Endothelial cell (in vitro differentiated cells): ENCODE data around the gene PACS1. TPM values are rescaled to one million over a fixed set of nuclear protein-coding genes. Genes with fewer than 3 reads are reported as not detected.

ENCODE experiments used
- DNase-seq: peaks from one replicate; pipeline ENCODE4 v3.0.0; 2021; ENCODE audit warnings: low spot score
- H3K27ac Mint-ChIP-seq: one replicate; pipeline ENCODE4 v1.8.0; 2021; ENCODE audit warnings: mixed read lengths, inconsistent platforms; ENCODE audit not compliant: unreplicated experiment
- H3K27me3 Mint-ChIP-seq: one replicate; pipeline ENCODE4 v1.8.0; 2021; ENCODE audit warnings: mild to moderate bottlenecking, moderate library complexity, mixed read lengths, inconsistent platforms; ENCODE audit not compliant: unreplicated experiment
- H3K36me3 Mint-ChIP-seq: one replicate; pipeline ENCODE4 v1.8.0; 2021; ENCODE audit warnings: mild to moderate bottlenecking, low read depth, mixed read lengths, inconsistent platforms; ENCODE audit not compliant: unreplicated experiment
- H3K4me1 Mint-ChIP-seq: one replicate; pipeline ENCODE4 v1.8.0; 2021; ENCODE audit warnings: mild to moderate bottlenecking, mixed read lengths, inconsistent platforms; ENCODE audit not compliant: unreplicated experiment
- H3K4me3 Mint-ChIP-seq: one replicate; pipeline ENCODE4 v1.8.0; 2021; ENCODE audit warnings: mild to moderate bottlenecking, mixed read lengths, inconsistent platforms; ENCODE audit not compliant: unreplicated experiment
- H3K9me3 Mint-ChIP-seq: one replicate; pipeline ENCODE4 v1.8.0; 2021; ENCODE audit warnings: mixed read lengths, inconsistent platforms; ENCODE audit not compliant: unreplicated experiment
- CTCF ChIP-seq: fragments of 200-600 bp; sonication (generic); IDR thresholded peaks from one replicate; pipeline ENCODE4 v1.5.0; 2021; ENCODE audit warnings: antibody characterized with exemption; ENCODE audit not compliant: unreplicated experiment
- total RNA-seq: library from RNA; stranded (reverse); fragmentation: NEBNext Ultra II Directional; extraction: Animal tissue kit (Norgen Biotek cat#: 25700); gene quantifications from one replicate; pipeline ENCODE4 v1.2.1, GENCODE V29; 2021; ENCODE audit not compliant: unreplicated experiment

The PACS1 gene
- total RNA-seq, 1 donor from 2014 or later = 114 TPM

- H3K27ac Mint-ChIP-seq = no peak overlapping the region
- peaks cover 40% of the 10 kb centered on the region for H3K36me3 Mint-ChIP-seq
- H3K4me3 Mint-ChIP-seq = no peak overlapping the region
- no peak for TF ChIP-seq CTCF
- DNase-seq = no peak
- H3K27me3 Mint-ChIP-seq = peaks cover 4% of the 10 kb centered on the region
- no peaks in the 10 kb centered on the region for H3K9me3 Mint-ChIP-seq
- H3K4me1 Mint-ChIP-seq = no peaks in the 10 kb centered on the region
Observed at GRCh38 chr11:66227700-66228099, 157.6 kb downstream of the PACS1 start.

- H3K27me3 Mint-ChIP-seq = peaks cover 7% of the 10 kb centered on the region
- peak overlapping the region; percentile 28 for H3K27ac Mint-ChIP-seq
- peaks cover 45% of the 10 kb centered on the region for H3K36me3 Mint-ChIP-seq
- H3K9me3 Mint-ChIP-seq = no peaks in the 10 kb centered on the region
- no peak for TF ChIP-seq CTCF
- peak overlapping the region; percentile 47 for H3K4me3 Mint-ChIP-seq
- no peak for DNase-seq
- no peaks in the 10 kb centered on the region for H3K4me1 Mint-ChIP-seq
Observed at GRCh38 chr11:66228521-66228920, 158.4 kb downstream of the PACS1 start.

- Mint-ChIP-seq H3K9me3 (no peaks in the 10 kb centered on the region), H3K36me3 (peaks cover 52% of the 10 kb centered on the region), H3K4me1 (no peaks in the 10 kb centered on the region), H3K27me3 (peaks cover 7% of the 10 kb centered on the region), H3K4me3 (peak overlapping the region; percentile 62), H3K27ac (no peak overlapping the region)
- no peak for TF ChIP-seq CTCF
- DNase-seq = no peak
Observed at GRCh38 chr11:66230156-66230555, 160.1 kb downstream of the PACS1 start.

GRCh38 chr11:66230978-66231377 is 160.9 kb downstream of the PACS1 start:
- peaks cover 60% of the 10 kb centered on the region for H3K36me3 Mint-ChIP-seq
- no peaks in the 10 kb centered on the region for H3K9me3 Mint-ChIP-seq
- H3K4me1 Mint-ChIP-seq = no peaks in the 10 kb centered on the region
- TF ChIP-seq CTCF = no peak
- DNase-seq = no peak
- peaks cover 7% of the 10 kb centered on the region for H3K27me3 Mint-ChIP-seq
- H3K27ac Mint-ChIP-seq = no peak overlapping the region
- no peak overlapping the region for H3K4me3 Mint-ChIP-seq

GRCh38 chr11:66231561-66231960 is 161.5 kb downstream of the PACS1 start:
- Mint-ChIP-seq H3K9me3 (no peaks in the 10 kb centered on the region), H3K4me3 (no peak overlapping the region), H3K4me1 (no peaks in the 10 kb centered on the region), H3K27me3 (peaks cover 7% of the 10 kb centered on the region), H3K36me3 (peaks cover 61% of the 10 kb centered on the region), H3K27ac (no peak overlapping the region)
- no peak for DNase-seq
- no peak for TF ChIP-seq CTCF
